Measurements from ENCODE around the gene RAB29. TPM values are rescaled to one million over a fixed set of nuclear protein-coding genes. Genes with fewer than 3 reads are reported as not detected.
"Not testable (repeated sequence)": the region's sequence is repeated elsewhere in the genome, so short reads cannot be mapped to it uniquely, and the experiment has no call there.

Gene RAB29, protein sequence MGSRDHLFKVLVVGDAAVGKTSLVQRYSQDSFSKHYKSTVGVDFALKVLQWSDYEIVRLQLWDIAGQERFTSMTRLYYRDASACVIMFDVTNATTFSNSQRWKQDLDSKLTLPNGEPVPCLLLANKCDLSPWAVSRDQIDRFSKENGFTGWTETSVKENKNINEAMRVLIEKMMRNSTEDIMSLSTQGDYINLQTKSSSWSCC
- total RNA-seq: 10 to 100 TPM; 32.5 to 64.6 (median 46.8) TPM
- 67.7 TPM for total RNA-seq (2013)
- 33.3 to 113 (median 61.3) reads per million in 29 experiments for total RNA-seq

DNA sequence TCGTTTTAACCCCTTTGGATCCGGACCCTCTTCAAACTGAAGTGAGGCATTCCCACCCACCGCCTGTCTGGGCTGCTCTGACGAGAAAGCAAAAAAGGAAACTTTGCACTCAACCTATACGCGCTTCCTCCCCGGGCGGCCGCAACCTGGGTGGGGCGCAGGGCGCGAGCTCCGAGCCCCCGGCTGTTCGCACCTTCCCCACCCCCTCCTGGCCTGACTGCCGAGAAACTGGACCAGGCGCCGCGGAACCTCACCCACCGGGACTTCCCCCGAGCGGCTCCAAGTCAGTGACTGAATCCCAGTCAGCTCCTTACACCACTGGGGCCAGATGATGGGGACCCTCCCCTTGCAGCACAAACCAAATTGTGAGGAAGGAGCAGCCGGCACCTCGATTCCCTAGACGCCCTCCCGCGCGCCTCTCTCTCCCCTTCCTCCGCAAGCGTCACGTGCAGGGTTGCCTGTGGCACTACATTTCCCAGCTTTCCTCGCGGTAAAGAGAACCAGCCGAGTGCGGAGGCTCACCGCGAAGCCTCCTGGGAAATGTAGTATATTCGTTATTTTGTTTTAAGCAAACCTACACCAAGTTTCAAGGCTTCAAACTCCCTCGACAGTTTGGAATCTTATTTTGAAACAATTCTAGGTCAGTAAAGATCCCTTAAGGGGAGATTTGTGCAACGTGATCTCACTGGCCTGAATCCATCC is at the start of gene RAB29:
TSS of gene RAB29 (minus strand) at position 468 of the 702 bp plus-strand sequence. CDS start 526 bp downstream, outside the sequence.
- no peaks in the 10 kb centered on the region for H3K27me3 Mint-ChIP-seq
- peaks cover 47 to 66% (median 64%) of the 10 kb centered on the region in 3 donors for H3K4me1 Mint-ChIP-seq
- H3K27ac Mint-ChIP-seq: peak within 1 kb of the TSS; percentile 95 to 97
- Histone ChIP-seq H3K4me3 (ENCODE audit: control insufficient read depth in 1 of 2, extremely low read depth in 1 of 2, low read length in 1 of 2) (peak within 1 kb of the TSS; percentile 74 to 80), H3K9me3 (no peaks in the 10 kb centered on the region), H3K36me3 (ENCODE audit: control insufficient read depth in 2 of 2, extremely low read depth in 1 of 2, insufficient read depth in 1 of 2, low read length in 1 of 2) (peaks cover 3 to 9% of the 10 kb centered on the region in 2 donors), H3K27me3 (replicated peaks in 1 of 2; ENCODE audit: control insufficient read depth in 2 of 2, extremely low read depth in 1 of 2, insufficient read depth in 2 of 2, low read length in 1 of 2) (no peaks in the 10 kb centered on the region), H3K4me1 (ENCODE audit: control insufficient read depth in 1 of 2, extremely low read depth in 1 of 2, insufficient read depth in 2 of 2, low read length in 2 of 2) (peaks cover 6 to 43% of the 10 kb centered on the region in 2 experiments), H3K27ac (ENCODE audit: low read length) (peak within 1 kb of the TSS; percentile 93)
- CTCF ChIA-PET: interaction anchor here in 1 of 2 donors (0.7 to 1.1 kb wide), 2 partner anchors 64 to 117 kb away, joined by 3 read pairs; no protein-coding TSS in a partner anchor
- POLR2A ChIA-PET: interaction anchor here (0.6 to 0.8 kb wide), 4 partner anchors 36 to 294 kb away, joined by 3 to 4 read pairs (median 4); no protein-coding TSS in a partner anchor
- no peaks in the 10 kb centered on the region for H3K9me3 Mint-ChIP-seq
- peaks cover 6% of the 10 kb centered on the region for H3K36me3 Mint-ChIP-seq
- WGBS (ENCODE audit: insufficient coverage): 1% methylated on average over 19 of the region's 40 CpGs
- DNase-seq: peak; percentile 61 to 93 (median 85)
- peak within 1 kb of the TSS; percentile 84 to 92 (median 85) for H3K4me3 Mint-ChIP-seq
- ATAC-seq (replicated peaks in 1 of 4): peak; percentile 91 to 94 (median 92)

DNA sequence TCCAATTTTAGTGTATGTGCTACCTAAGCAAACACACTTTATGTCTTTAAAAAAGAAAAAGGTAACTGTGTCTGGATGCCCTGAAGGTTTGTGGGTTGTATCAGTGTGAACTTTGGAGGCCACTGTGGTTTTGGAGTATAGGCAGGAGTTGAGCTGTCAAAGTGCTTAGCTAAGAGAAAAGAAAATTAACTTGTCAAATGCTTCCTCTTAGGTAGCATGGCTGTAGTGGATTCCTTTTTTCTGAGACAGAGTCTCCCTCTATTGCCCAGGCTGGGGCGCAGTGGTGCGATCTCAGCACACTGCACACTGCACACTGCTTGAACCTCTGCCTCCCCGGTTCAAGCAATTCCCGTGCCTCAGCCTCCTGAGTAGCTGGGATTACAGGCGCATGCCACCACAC is 48.9 kb upstream of the RAB29 start:
- ChIA-PET POLR2A (interaction anchor here (0.7 kb wide), 2 partner anchors 49 to 153 kb away, joined by 3 to 4 read pairs; partner anchors contain the start of gene RAB29 (in 1 of the 2)), CTCF (no interaction called here)
- H3K36me3 ChIP-seq (ENCODE audit: control insufficient read depth in 2 of 2, extremely low read depth in 1 of 2, insufficient read depth in 1 of 2, low read length in 1 of 2): no peaks in the 10 kb centered on the region
- H3K9me3 Mint-ChIP-seq: peaks cover 0 to 5% (median 0%) of the 10 kb centered on the region in 3 donors
- peaks cover under 1 to 10% of the 10 kb centered on the region in 2 experiments for H3K4me1 ChIP-seq (ENCODE audit: control insufficient read depth in 1 of 2, extremely low read depth in 1 of 2, insufficient read depth in 2 of 2, low read length in 2 of 2)
- H3K4me3 Mint-ChIP-seq: no peak overlapping the region
- H3K9me3 ChIP-seq: no peaks in the 10 kb centered on the region
- DNase-seq: peak in 1 of 35 experiments; percentile 18
- no peak overlapping the region for H3K27ac Mint-ChIP-seq
- peaks cover 12 to 18% (median 12%) of the 10 kb centered on the region in 3 donors for H3K4me1 Mint-ChIP-seq
- H3K27me3 Mint-ChIP-seq: no peaks in the 10 kb centered on the region
- no peaks in the 10 kb centered on the region for H3K27me3 ChIP-seq (replicated peaks in 1 of 2; ENCODE audit: control insufficient read depth in 2 of 2, extremely low read depth in 1 of 2, insufficient read depth in 2 of 2, low read length in 1 of 2)
- no peak overlapping the region for H3K27ac ChIP-seq (ENCODE audit: low read length)
- H3K4me3 ChIP-seq (ENCODE audit: control insufficient read depth in 1 of 2, extremely low read depth in 1 of 2, low read length in 1 of 2): no peak overlapping the region
- WGBS (ENCODE audit: insufficient coverage): no CpG with 5 or more reads among the region's 5 CpGs
- no peak for ATAC-seq (replicated peaks in 1 of 4)
- H3K36me3 Mint-ChIP-seq: no peaks in the 10 kb centered on the region

DNA sequence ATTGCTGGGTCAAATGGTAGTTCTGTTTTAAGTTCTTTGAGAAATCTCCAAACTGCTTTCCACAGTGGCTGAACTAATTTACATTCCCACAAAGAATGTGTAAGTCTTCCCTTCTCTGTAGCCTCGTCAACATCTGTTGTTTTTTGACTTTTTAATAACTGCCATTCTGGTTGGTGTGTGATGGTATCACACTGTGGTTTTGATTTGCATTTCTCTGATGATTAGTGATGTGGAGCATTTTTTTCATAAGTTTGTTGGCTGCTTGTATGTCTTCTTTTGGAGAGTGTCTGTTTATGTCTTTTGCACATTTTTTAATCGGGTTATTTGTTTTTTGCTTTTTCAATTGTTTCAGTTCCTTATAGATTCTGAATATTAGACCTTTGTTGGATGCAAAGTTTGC is 48.0 kb upstream of the RAB29 start:
- H3K9me3 Mint-ChIP-seq; ATAC-seq (replicated peaks in 1 of 4); H3K9me3 ChIP-seq; H3K27me3 ChIP-seq (replicated peaks in 1 of 2; ENCODE audit: control insufficient read depth in 2 of 2, extremely low read depth in 1 of 2, insufficient read depth in 2 of 2, low read length in 1 of 2); DNase-seq; H3K27me3 Mint-ChIP-seq; H3K4me3 Mint-ChIP-seq; H3K27ac ChIP-seq (ENCODE audit: low read length); CTCF ChIA-PET; H3K4me3 ChIP-seq (ENCODE audit: control insufficient read depth in 1 of 2, extremely low read depth in 1 of 2, low read length in 1 of 2); H3K36me3 ChIP-seq (ENCODE audit: control insufficient read depth in 2 of 2, extremely low read depth in 1 of 2, insufficient read depth in 1 of 2, low read length in 1 of 2); H3K27ac Mint-ChIP-seq; H3K36me3 Mint-ChIP-seq: not testable (repeated sequence)
- POLR2A ChIA-PET: interaction anchor here in 1 of 2 donors (0.7 kb wide), 1 partner anchor 142 kb away, joined by 3 read pairs; no protein-coding TSS in a partner anchor
- H3K4me1 ChIP-seq (ENCODE audit: control insufficient read depth in 1 of 2, extremely low read depth in 1 of 2, insufficient read depth in 2 of 2, low read length in 2 of 2): peaks cover 5 to 12% of the 10 kb centered on the region in 2 experiments
- H3K4me1 Mint-ChIP-seq: peaks cover 16 to 23% (median 17%) of the 10 kb centered on the region in 3 donors
- WGBS (ENCODE audit: insufficient coverage): 60% methylated on average over 1 of the region's 2 CpGs

DNA sequence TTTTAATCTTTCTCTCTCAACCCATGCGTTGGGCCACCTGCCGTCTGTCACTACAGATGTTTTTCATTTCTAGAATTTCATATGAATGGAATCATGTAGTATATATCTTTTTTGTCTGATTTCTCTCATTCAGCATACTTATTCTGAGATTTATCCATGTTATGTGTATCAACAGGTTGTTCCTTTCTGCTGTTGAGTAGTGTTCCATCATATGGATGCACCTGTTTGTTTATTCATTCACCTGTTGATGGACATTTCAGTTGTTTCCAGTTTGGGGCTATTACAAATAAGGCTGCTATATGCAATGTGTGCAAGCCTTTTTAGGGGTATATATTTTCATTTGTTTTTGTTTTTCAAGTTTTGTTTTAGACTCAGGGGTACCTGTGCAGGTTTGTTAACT is 47.1 kb upstream of the RAB29 start:
- Histone ChIP-seq H3K27ac (ENCODE audit: low read length) (no peak overlapping the region), H3K4me3 (ENCODE audit: control insufficient read depth in 1 of 2, extremely low read depth in 1 of 2, low read length in 1 of 2) (no peak overlapping the region), H3K36me3 (ENCODE audit: control insufficient read depth in 2 of 2, extremely low read depth in 1 of 2, insufficient read depth in 1 of 2, low read length in 1 of 2) (no peaks in the 10 kb centered on the region), H3K9me3 (no peaks in the 10 kb centered on the region), H3K27me3 (replicated peaks in 1 of 2; ENCODE audit: control insufficient read depth in 2 of 2, extremely low read depth in 1 of 2, insufficient read depth in 2 of 2, low read length in 1 of 2) (no peaks in the 10 kb centered on the region), H3K4me1 (ENCODE audit: control insufficient read depth in 1 of 2, extremely low read depth in 1 of 2, insufficient read depth in 2 of 2, low read length in 2 of 2) (peaks cover 5 to 12% of the 10 kb centered on the region in 2 experiments)
- Mint-ChIP-seq H3K27me3 (no peaks in the 10 kb centered on the region), H3K36me3 (no peaks in the 10 kb centered on the region), H3K4me1 (peaks cover 17 to 24% (median 22%) of the 10 kb centered on the region in 3 donors), H3K9me3 (peaks cover 0 to 5% (median 0%) of the 10 kb centered on the region in 3 donors), H3K27ac (no peak overlapping the region), H3K4me3 (no peak overlapping the region)
- POLR2A ChIA-PET: no interaction called here
- CTCF ChIA-PET: no interaction called here
- no CpG with 5 or more reads among the region's 2 CpGs for WGBS (ENCODE audit: insufficient coverage)
- DNase-seq: no peak
- ATAC-seq (replicated peaks in 1 of 4): no peak

DNA sequence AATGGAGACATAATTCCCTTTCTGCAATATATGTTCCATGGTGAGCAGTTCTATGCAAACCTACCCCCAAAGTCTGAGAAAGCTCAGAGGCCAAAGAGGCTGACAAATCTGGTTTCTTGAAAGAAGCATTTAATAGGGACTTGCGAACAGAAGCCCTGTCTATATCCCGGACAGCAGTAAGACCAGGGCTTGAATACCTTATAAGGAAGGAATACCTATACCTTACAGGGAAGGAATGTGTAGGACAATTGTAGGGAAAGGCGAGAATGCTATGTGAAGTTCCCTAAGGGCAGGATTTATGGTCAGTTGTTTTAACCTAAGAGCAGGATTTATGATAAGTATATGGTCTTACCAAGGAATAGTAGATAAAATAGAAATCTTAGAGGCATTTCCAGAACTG is 42.7 kb upstream of the RAB29 start:
- no peaks in the 10 kb centered on the region for H3K27me3 Mint-ChIP-seq
- H3K4me1 Mint-ChIP-seq: peaks cover 17 to 25% (median 21%) of the 10 kb centered on the region in 3 donors
- ATAC-seq (replicated peaks in 1 of 4): no peak
- peaks cover 11 to 13% of the 10 kb centered on the region in 2 experiments for H3K4me1 ChIP-seq (ENCODE audit: control insufficient read depth in 1 of 2, extremely low read depth in 1 of 2, insufficient read depth in 2 of 2, low read length in 2 of 2)
- no peak overlapping the region for H3K27ac ChIP-seq (ENCODE audit: low read length)
- ChIA-PET CTCF (no interaction called here), POLR2A (no interaction called here)
- no peak overlapping the region for H3K27ac Mint-ChIP-seq
- DNase-seq: no peak
- H3K9me3 ChIP-seq: no peaks in the 10 kb centered on the region
- H3K9me3 Mint-ChIP-seq: no peaks in the 10 kb centered on the region
- no CpG with 5 or more reads among the region's 3 CpGs for WGBS (ENCODE audit: insufficient coverage)
- H3K4me3 Mint-ChIP-seq: no peak overlapping the region
- H3K27me3 ChIP-seq (replicated peaks in 1 of 2; ENCODE audit: control insufficient read depth in 2 of 2, extremely low read depth in 1 of 2, insufficient read depth in 2 of 2, low read length in 1 of 2): peaks cover 0 to 9% of the 10 kb centered on the region in 2 experiments
- H3K36me3 Mint-ChIP-seq: no peaks in the 10 kb centered on the region
- no peaks in the 10 kb centered on the region for H3K36me3 ChIP-seq (ENCODE audit: control insufficient read depth in 2 of 2, extremely low read depth in 1 of 2, insufficient read depth in 1 of 2, low read length in 1 of 2)
- H3K4me3 ChIP-seq (ENCODE audit: control insufficient read depth in 1 of 2, extremely low read depth in 1 of 2, low read length in 1 of 2): no peak overlapping the region

DNA sequence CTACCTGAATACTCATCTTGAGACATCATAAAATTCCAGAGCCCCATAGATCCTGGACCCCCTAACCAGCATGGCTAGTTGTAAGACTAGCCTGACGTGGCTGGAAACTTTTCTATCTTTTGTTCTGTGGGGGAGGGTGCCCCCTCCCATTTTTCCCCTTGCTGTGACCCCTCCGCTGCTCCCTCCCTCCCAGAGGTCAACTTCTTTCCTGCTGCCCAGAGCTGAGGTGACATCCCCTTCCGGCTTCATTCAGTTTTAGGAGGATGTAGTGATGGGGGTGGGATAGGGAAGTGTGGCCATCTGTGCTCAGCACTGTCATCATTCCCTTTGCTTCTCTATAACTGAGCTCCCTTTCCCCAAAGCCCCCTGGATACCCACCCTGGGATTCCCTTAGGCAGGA is 42.1 kb upstream of the RAB29 start:
- H3K36me3 ChIP-seq (ENCODE audit: control insufficient read depth in 2 of 2, extremely low read depth in 1 of 2, insufficient read depth in 1 of 2, low read length in 1 of 2): no peaks in the 10 kb centered on the region
- no peaks in the 10 kb centered on the region for H3K27me3 Mint-ChIP-seq
- H3K9me3 Mint-ChIP-seq: no peaks in the 10 kb centered on the region
- peaks cover 11 to 14% of the 10 kb centered on the region in 2 experiments for H3K4me1 ChIP-seq (ENCODE audit: control insufficient read depth in 1 of 2, extremely low read depth in 1 of 2, insufficient read depth in 2 of 2, low read length in 2 of 2)
- DNase-seq (no peak), ATAC-seq (replicated peaks in 1 of 4) (no peak)
- no peak overlapping the region for H3K4me3 Mint-ChIP-seq
- H3K4me3 ChIP-seq (ENCODE audit: control insufficient read depth in 1 of 2, extremely low read depth in 1 of 2, low read length in 1 of 2): no peak overlapping the region
- peaks cover 0 to 9% of the 10 kb centered on the region in 2 experiments for H3K27me3 ChIP-seq (replicated peaks in 1 of 2; ENCODE audit: control insufficient read depth in 2 of 2, extremely low read depth in 1 of 2, insufficient read depth in 2 of 2, low read length in 1 of 2)
- peaks cover 18 to 23% (median 23%) of the 10 kb centered on the region in 3 donors for H3K4me1 Mint-ChIP-seq
- no peak overlapping the region for H3K27ac ChIP-seq (ENCODE audit: low read length)
- no peak overlapping the region for H3K27ac Mint-ChIP-seq
- ChIA-PET POLR2A (interaction anchor here in 1 of 2 donors (0.7 kb wide), 1 partner anchor 69 kb away, joined by 3 read pairs; no protein-coding TSS in a partner anchor), CTCF (interaction anchor here in 1 of 2 donors (0.6 kb wide), 1 partner anchor 57 kb away, joined by 3 read pairs; no protein-coding TSS in a partner anchor)
- no CpG with 5 or more reads among the region's 3 CpGs for WGBS (ENCODE audit: insufficient coverage)
- H3K36me3 Mint-ChIP-seq: no peaks in the 10 kb centered on the region
- no peaks in the 10 kb centered on the region for H3K9me3 ChIP-seq

Measured in T-cell (primary cell).